Activated T-helper 2 cell treated with anti-CD3 and anti-CD28 coated beads, Interferon-gamma antibody, Interleukin-2, Interleukin-4, amounts not matched to agents 10 μg/mL and 5 μg/mL and 100 μg/mL, durations not matched to agents 14 hours and 24 hours and 36 hours (primary cell): ENCODE results near the gene ASNS. TPM values are rescaled to one million over a fixed set of nuclear protein-coding genes. Genes with fewer than 3 reads are reported as not detected.

Experiments
- DNase-seq: peaks from one replicate; pipeline ENCODE4 v3.0.0; 2021; ENCODE audit warnings: low spot score
- H3K27ac Mint-ChIP-seq: one replicate; pipeline ENCODE4 v1.8.0; 2021; ENCODE audit warnings: mixed read lengths
- H3K27me3 Mint-ChIP-seq: one replicate; pipeline ENCODE4 v1.8.0; 2021; ENCODE audit warnings: low read depth, mixed read lengths
- H3K36me3 Mint-ChIP-seq: one replicate; pipeline ENCODE4 v1.8.0; 2021; ENCODE audit warnings: low read depth, mixed read lengths
- H3K4me1 Mint-ChIP-seq: one replicate; pipeline ENCODE4 v1.8.0; 2021; ENCODE audit warnings: low read depth, mixed read lengths
- H3K4me3 Mint-ChIP-seq: one replicate; pipeline ENCODE4 v1.8.0; 2021; ENCODE audit warnings: low read depth, mild to moderate bottlenecking, moderate library complexity, mixed read lengths
- H3K9me3 Mint-ChIP-seq: one replicate; pipeline ENCODE4 v1.8.0; 2021; ENCODE audit warnings: mixed read lengths
- intact Hi-C: fragments of 100-400 bp; cut with micrococcal nuclease; formaldehyde crosslinking; loops from one replicate; pipeline ENCODE4 v1.15.1; 2023
- total RNA-seq: library from RNA; stranded (reverse); gene quantifications from 2 replicates; pipeline ENCODE4 v1.2.3, GENCODE V29; 2022

The ASNS gene
- total RNA-seq, 1 donor from 2014 or later = 64.5 TPM

DNA sequence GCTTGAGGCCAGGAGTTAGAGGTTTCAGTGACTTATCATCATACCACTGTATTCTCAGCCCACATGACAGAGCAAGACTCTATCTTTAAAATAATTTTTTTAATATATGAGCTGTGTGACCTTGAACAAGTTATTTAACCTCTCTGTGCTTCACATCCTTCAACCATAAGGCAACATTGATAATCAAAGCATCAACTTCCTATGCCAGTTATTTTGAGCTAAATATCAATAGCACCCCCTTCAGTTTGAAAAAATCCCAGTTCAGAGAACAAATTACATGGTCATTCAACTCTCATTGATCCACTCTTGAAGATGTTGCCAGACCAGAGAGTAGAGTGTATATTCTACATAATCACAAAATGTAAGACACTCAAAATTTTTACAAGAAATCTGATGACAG lies 53.0 kb downstream of the ASNS start:
- Mint-ChIP-seq H3K27me3 (peaks cover 2% of the 10 kb centered on the region), H3K36me3 (no peaks in the 10 kb centered on the region), H3K4me1 (no peaks in the 10 kb centered on the region), H3K4me3 (no peak overlapping the region), H3K9me3 (no peaks in the 10 kb centered on the region), H3K27ac (no peak overlapping the region)
- no peak for DNase-seq
- intact Hi-C loops = no loop called here

DNA sequence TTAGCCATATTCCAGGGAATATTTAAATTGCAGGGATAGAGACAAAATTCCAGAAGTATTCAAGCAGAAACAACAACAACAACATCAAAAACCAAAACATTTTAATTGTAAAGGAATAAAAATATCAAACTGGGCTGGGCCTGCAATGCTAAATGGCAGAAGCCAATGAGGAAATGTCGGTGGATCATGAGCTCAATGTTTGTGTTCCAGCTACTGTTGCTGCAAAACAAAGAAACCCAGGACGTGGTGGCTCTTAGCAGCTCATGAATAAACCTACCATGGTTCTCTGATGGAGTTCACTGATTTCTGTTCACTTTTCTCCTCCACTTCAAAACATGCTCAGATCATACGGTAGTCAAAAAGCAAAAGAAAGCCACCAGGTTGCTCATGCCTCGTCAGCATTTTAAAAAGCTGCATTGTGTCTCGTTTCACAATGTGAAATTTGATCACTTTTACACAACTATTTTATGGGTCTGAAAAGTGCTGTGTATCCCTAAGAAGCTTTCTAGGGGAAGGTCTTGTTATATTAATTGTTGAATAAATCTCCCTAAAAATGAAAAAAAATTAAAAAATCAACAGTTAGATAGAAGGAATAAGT lies 54.0 kb downstream of the ASNS start:
- no peak for DNase-seq
- Mint-ChIP-seq H3K4me3 (no peak overlapping the region), H3K36me3 (no peaks in the 10 kb centered on the region), H3K27ac (no peak overlapping the region), H3K9me3 (no peaks in the 10 kb centered on the region), H3K27me3 (peaks cover 2% of the 10 kb centered on the region), H3K4me1 (no peaks in the 10 kb centered on the region)
- intact Hi-C loops = no loop called here

Other genes with a start within 250 kb of the ASNS start
- gene TAC1, start 140.3 kb downstream of the ASNS start, total RNA-seq = 1.8 and 2.0 TPM in 2 replicates
- gene OCM2, start 117.8 kb upstream of the ASNS start, total RNA-seq = not detected in 2 replicates
- 14.7 and 15.0 TPM in 2 replicates for gene LMTK2, start 234.5 kb upstream of the ASNS start, total RNA-seq